K562 (cell line): ENCODE data around the gene HHIPL1. TPM values are rescaled to one million over a fixed set of nuclear protein-coding genes. Genes with fewer than 3 reads are reported as not detected.

Experiments used
- ATAC-seq: fragments of 200-7000 bp; cut with Tn5 transposase; 3 replicates; pipeline ENCODE4 v1.9.1; 2020; ENCODE audit warnings: moderate library complexity
- BruUV-seq: library from RNA; stranded (reverse); fragments of 400-500 nt; replicated peaks from 2 replicates; lab custom pipeline; 2021; lab: Mats Ljungman, UMichigan
- CTCF ChIA-PET: fragments of 300-600 bp; formaldehyde crosslinking; extraction: SDS; loops from one replicate; lab custom pipeline; 2021; ENCODE audit warnings: low intra/inter-chr PET ratio; lab: Yijun Ruan, JAX
- POLR2A ChIA-PET: fragments of 300-600, 350-650 bp; sonication (Branson Sonifier 250); formaldehyde crosslinking; extraction: SDS; loops from one replicate; lab custom pipeline; 2021; ENCODE audit warnings: antibody characterized with exemption, inconsistent platforms; lab: Yijun Ruan, JAX
- DNase-seq, 4 experiments: peaks; one replicate each; pipeline versions ENCODE4 v3.0.0 to v3.0.0-alpha.2; 2011 to 2018; ENCODE audit warnings: low spot score in 3 of 4, mixed read lengths in 3 of 4; ENCODE audit errors: extremely low read depth in 1 of 4
- FAIRE-seq: peaks from 2 replicates; lab custom pipeline; 2011; peaks lifted over from hg19 to GRCh38; lab: Jason Lieb, UNC
- H2AFZ ChIP-seq: 2 replicates; pipeline ENCODE4 v1.6.0; 2011; ENCODE audit warnings: low read depth, low read length, control low read depth, inconsistent platforms
- H3K27ac ChIP-seq: fragments of 200-600 bp; 3 replicates; pipeline ENCODE4 v1.8.0; 2011; ENCODE audit warnings: low read depth, mild to moderate bottlenecking, control low read depth, inconsistent platforms, low read length, moderate library complexity, mixed read lengths; ENCODE audit errors: extremely low read depth
- H3K27me3 ChIP-seq, 2 experiments: fragments of 300-600 bp in 1 of 2; 2 replicates in 1 of 2; 3 replicates in 1 of 2; pipeline versions ENCODE4 v1.6.0 to v1.8.0; 2011; ENCODE audit warnings: inconsistent platforms in 2 of 2, low read length in 2 of 2, mild to moderate bottlenecking in 1 of 2, mixed read lengths in 1 of 2, moderate library complexity in 1 of 2; ENCODE audit not compliant: control insufficient read depth in 2 of 2, insufficient read depth in 2 of 2
- H3K36me3 ChIP-seq: fragments of 300-600 bp; 3 replicates; pipeline ENCODE4 v1.8.0; 2011; ENCODE audit warnings: mild to moderate bottlenecking, low read length, inconsistent platforms; ENCODE audit not compliant: control insufficient read depth, insufficient read depth
- H3K4me1 ChIP-seq, 2 experiments: fragments of 200-600 bp in 1 of 2; replicated peaks in 1 of 2; 2 replicates in 1 of 2; 3 replicates in 1 of 2; pipeline versions ENCODE4 v1.5.1 to v1.8.0; 2011; ENCODE audit warnings: inconsistent platforms in 2 of 2, low read length in 2 of 2, mild to moderate bottlenecking in 1 of 2, mixed read lengths in 1 of 2, moderate library complexity in 1 of 2; ENCODE audit not compliant: control insufficient read depth in 2 of 2, insufficient read depth in 2 of 2
- H3K4me2 ChIP-seq: 2 replicates; pipeline ENCODE4 v1.6.1; 2011; ENCODE audit warnings: low read length, control low read depth, inconsistent platforms, mixed read lengths; ENCODE audit not compliant: insufficient read depth
- H3K4me3 ChIP-seq: fragments of 200-600 bp; sonication (generic), shearing (Covaris generic); 2 replicates; pipeline ENCODE4 v1.5.1; 2016; ENCODE audit warnings: control low read depth, inconsistent platforms
- H3K79me2 ChIP-seq: fragments of 200-600 bp; 3 replicates; pipeline ENCODE4 v1.8.0; 2011; ENCODE audit warnings: low read length, inconsistent platforms; ENCODE audit not compliant: control insufficient read depth, insufficient read depth
- H3K9ac ChIP-seq, 2 experiments: 2 replicates each; pipeline versions ENCODE4 v1.6.0 to v1.6.1; 2011; ENCODE audit warnings: low read depth in 2 of 2, low read length in 2 of 2, control low read depth in 1 of 2, inconsistent platforms in 1 of 2, mild to moderate bottlenecking in 1 of 2, mixed read lengths in 1 of 2; ENCODE audit not compliant: insufficient read depth in 1 of 2
- H3K9me1 ChIP-seq: one replicate; pipeline ENCODE4 v1.6.0; 2011; ENCODE audit warnings: inconsistent platforms, mild to moderate bottlenecking, low read length, moderate library complexity; ENCODE audit not compliant: control insufficient read depth, insufficient read depth
- H3K9me3 ChIP-seq: replicated peaks from 2 replicates; pipeline ENCODE4 v1.5.1; 2011; ENCODE audit warnings: low read depth, low read length, inconsistent platforms; ENCODE audit not compliant: control insufficient read depth, insufficient read depth
- H4K20me1 ChIP-seq: replicated peaks from 2 replicates; pipeline ENCODE4 v1.6.1; 2011; ENCODE audit warnings: low read length, inconsistent platforms, mixed read lengths; ENCODE audit not compliant: control insufficient read depth, insufficient read depth
- C11orf30 ChIP-seq: fragments of 450-650 bp; IDR thresholded peaks from 2 replicates; pipeline ENCODE4 v1.6.1; 2016; ENCODE audit warnings: low read depth, mild to moderate bottlenecking
- CREB3L1 ChIP-seq: fragments of 450-650 bp; IDR thresholded peaks from 2 replicates; pipeline ENCODE4 v1.6.1; 2014; ENCODE audit warnings: low read depth, mild to moderate bottlenecking, moderate library complexity, borderline replicate concordance
- E2F3 ChIP-seq: fragments of 250-450 bp; sonication (Bioruptor Pico); IDR thresholded peaks from 2 replicates; pipeline ENCODE4 v1.4.0; 2020; ENCODE audit warnings: mild to moderate bottlenecking
- ESRRA ChIP-seq: fragments of 450-650 bp; IDR thresholded peaks from 2 replicates; pipeline ENCODE4 v1.6.1; 2014; ENCODE audit warnings: low read depth, mild to moderate bottlenecking, moderate library complexity, borderline replicate concordance
- FOXJ3 ChIP-seq: sonication (generic); formaldehyde crosslinking; IDR thresholded peaks from 2 replicates; pipeline ENCODE4 v1.4.0; 2020; ENCODE audit warnings: mild to moderate bottlenecking, missing genetic modification reagents
- KAT8 ChIP-seq: fragments of 450-650 bp; IDR thresholded peaks from 2 replicates; pipeline ENCODE4 v1.6.1; 2016; ENCODE audit warnings: low read depth, mild to moderate bottlenecking
- MTA1 ChIP-seq: fragments of 450-650 bp; IDR thresholded peaks from 2 replicates; pipeline ENCODE4 v1.6.1; 2017; ENCODE audit warnings: borderline replicate concordance
- NR2F6 ChIP-seq: fragments of 450-650 bp; formaldehyde crosslinking; IDR thresholded peaks from 2 replicates; pipeline ENCODE4 v1.4.0; 2020; ENCODE audit warnings: mild to moderate bottlenecking
- RAD51 ChIP-seq: fragments of 450-650 bp; IDR thresholded peaks from 2 replicates; pipeline ENCODE4 v1.7.1; 2016; ENCODE audit warnings: low read depth, mild to moderate bottlenecking, borderline replicate concordance
- RBM25 ChIP-seq: fragments of 200-400 bp; formaldehyde crosslinking; IDR thresholded peaks from 2 replicates; pipeline ENCODE4 v1.6.1; 2018; ENCODE audit warnings: low read length, low read depth, moderate library complexity; ENCODE audit not compliant: severe bottlenecking
- TCF15 ChIP-seq: fragments of 250-450 bp; sonication (Bioruptor Pico); IDR thresholded peaks from 2 replicates; pipeline ENCODE4 v1.8.0; 2022; ENCODE audit warnings: moderate library complexity, mild to moderate bottlenecking, inconsistent platforms
- ZFP30 ChIP-seq: fragments of 250-450 bp; sonication (Bioruptor Pico); IDR thresholded peaks from 2 replicates; pipeline ENCODE4 v1.8.0; 2022; ENCODE audit warnings: moderate library complexity, mild to moderate bottlenecking, inconsistent platforms, borderline replicate concordance
- ZNF263 ChIP-seq: sonication (generic); formaldehyde crosslinking; IDR thresholded peaks from 2 replicates; pipeline ENCODE4 v1.8.0; 2022; ENCODE audit warnings: mild to moderate bottlenecking, missing genetic modification reagents, borderline replicate concordance
- WGBS: fragments of 100-300 bp; shearing (Covaris generic); methylation state at CpG from one replicate; pipeline ENCODE4 v1.1.6; 2016; ENCODE audit warnings: low coverage, mixed read lengths; ENCODE audit not compliant: insufficient coverage; ENCODE audit errors: missing lambda C conversion rate; 5-methylcytosine and 5-hydroxymethylcytosine counted together
- in situ Hi-C: fragments of 300-500 bp; cut with MboI; formaldehyde crosslinking; loops from 4 replicates; pipeline ENCODE4 v1.15.0; 2018; ENCODE audit warnings: inconsistent platforms, mixed read lengths
- intact Hi-C: fragments of 100-400 bp; cut with micrococcal nuclease; formaldehyde crosslinking; loops from 2 replicates; pipeline ENCODE4 v1.14.2; 2022
- polyA plus RNA-seq, 8 experiments: library from polyadenylated mRNA; depleted of rRNA in 4 of 8; stranded (reverse) in 5 of 8; unstranded in 3 of 8; fragments of >200 nt; fragmentation: Nextera tagmentation in 2 of 8; fragmentation: Illumina TruSeq in 1 of 8; extraction: Ambion mirVana in 2 of 8; extraction: Trizol in 1 of 8; gene quantifications; 2 replicates each; pipeline versions ENCODE4 v1.2.1 to v1.2.3, GENCODE V29; 2011 to 2014; ENCODE audit warnings: inconsistent platforms in 1 of 8, missing spikeins in 1 of 8
- total RNA-seq, 7 experiments: library from RNA; depleted of rRNA in 6 of 7; stranded (reverse); fragments of >200 nt in 6 of 7; fragmentation: Illumina TruSeq in 2 of 7; extraction: Trizol in 2 of 7; gene quantifications; 2 replicates each; pipeline versions ENCODE4 v1.2.1 to v1.2.3, GENCODE V29; 2011 to 2021; ENCODE audit warnings: low replicate concordance in 1 of 7

HHIPL1 gene
- total and polyA plus RNA-seq, 9 of the 15 experiments (the other 6 are each of a cell fraction or from before 2014, with no cell fraction given): not detected

- no peak overlapping the region for H2AFZ ChIP-seq
- TF ChIP-seq RBM25 (peak; percentile 49), TCF15 (CRISPR knock-in tag) (no peak)
- TF ChIP-seq, all 486 proteins: peak for 1
- Histone ChIP-seq H3K4me3 (no peak overlapping the region), H3K9me1 (no peaks in the 10 kb centered on the region), H3K9ac (no peak overlapping the region), H3K79me2 (no peaks in the 10 kb centered on the region), H3K4me2 (no peak overlapping the region), H3K4me1 (no peaks in the 10 kb centered on the region), H3K27ac (no peak overlapping the region), H3K36me3 (no peaks in the 10 kb centered on the region), H4K20me1 (0 out of 2 replicates have a peak, but pooled peaks cover 6% of the 10 kb centered on the region), H3K27me3 (peaks cover 2 to 36% of the 10 kb centered on the region in 2 experiments; a peak in 4 of 5 replicates), H3K9me3 (no peaks in the 10 kb centered on the region)
- no peak for FAIRE-seq
- ATAC-seq: no peak
- no TSS peak for BruUV-seq
- intact Hi-C loops: no loop called here
- ChIA-PET CTCF (no interaction called here), POLR2A (interaction anchor here (1.3 kb wide), 1 partner anchor 12 kb away, joined by 3 read pairs; no protein-coding TSS in a partner anchor)
- WGBS: 0% methylated on average over 11 of the region's 14 CpGs
- in situ Hi-C loops: no loop called here
- no peak for DNase-seq
Measured at GRCh38 chr14:99716850-99717681, 72.1 kb downstream of the HHIPL1 start.

GRCh38 chr14:99717682-99718013 lies 72.7 kb downstream of the HHIPL1 start:
- H3K9ac ChIP-seq: no peak overlapping the region
- H4K20me1 ChIP-seq: 0 out of 2 replicates have a peak, but pooled peaks cover 6% of the 10 kb centered on the region
- no TSS peak for BruUV-seq
- no peaks in the 10 kb centered on the region for H3K79me2 ChIP-seq
- 0% methylated on average over 3 of the region's 5 CpGs for WGBS
- H3K9me3 ChIP-seq: no peaks in the 10 kb centered on the region
- CTCF ChIA-PET: no interaction called here
- in situ Hi-C loops: no loop called here
- no peak overlapping the region for H3K4me2 ChIP-seq
- DNase-seq (no peak), FAIRE-seq (no peak), ATAC-seq (no peak)
- no peaks in the 10 kb centered on the region for H3K9me1 ChIP-seq
- H3K4me1 ChIP-seq: no peaks in the 10 kb centered on the region
- H2AFZ ChIP-seq: no peak overlapping the region
- intact Hi-C loops: no loop called here
- H3K4me3 ChIP-seq: no peak overlapping the region
- TF ChIP-seq MTA1: no peak
- no peak for TF ChIP-seq ESRRA
- TF ChIP-seq NR2F6 (CRISPR knock-in tag): no peak
- no peak for TF ChIP-seq ZFP30 (CRISPR knock-in tag)
- no peak for TF ChIP-seq RAD51
- no peak for TF ChIP-seq FOXJ3 (CRISPR knock-in tag)
- TF ChIP-seq E2F3 (CRISPR knock-in tag): no peak
- no peak for TF ChIP-seq C11orf30
- no peak for TF ChIP-seq CREB3L1
- TF ChIP-seq ZNF263 (CRISPR knock-in tag): no peak
- TF ChIP-seq KAT8: no peak
- POLR2A ChIA-PET: interaction anchor here (1.3 kb wide), 1 partner anchor 12 kb away, joined by 3 read pairs; no protein-coding TSS in a partner anchor
- no peaks in the 10 kb centered on the region for H3K36me3 ChIP-seq
- no peak overlapping the region for H3K27ac ChIP-seq
- peaks cover 2 to 36% of the 10 kb centered on the region in 2 experiments; a peak in 4 of 5 replicates for H3K27me3 ChIP-seq
